Mucosa of stomach (tissue), 1 donor: ENCODE results near the gene KIAA1328.

Experiments
- H3K27me3 ChIP-seq: one replicate; pipeline ENCODE4 v1.7.0; 2013; ENCODE audit warnings: mild to moderate bottlenecking, low read length; ENCODE audit not compliant: control insufficient read depth, insufficient read depth
- H3K36me3 ChIP-seq: one replicate; pipeline ENCODE4 v1.7.0; 2013; ENCODE audit warnings: low read length; ENCODE audit not compliant: control insufficient read depth, insufficient read depth
- H3K4me1 ChIP-seq: one replicate; pipeline ENCODE4 v1.7.0; 2013; ENCODE audit warnings: mild to moderate bottlenecking, low read length; ENCODE audit not compliant: control insufficient read depth, insufficient read depth
- H3K4me3 ChIP-seq: one replicate; pipeline ENCODE4 v1.7.0; 2013; ENCODE audit warnings: low read length
- H3K9ac ChIP-seq: one replicate; pipeline ENCODE4 v1.7.0; 2013; ENCODE audit warnings: mild to moderate bottlenecking, low read length, moderate library complexity
- H3K9me3 ChIP-seq: one replicate; pipeline ENCODE4 v1.7.0; 2013; ENCODE audit warnings: mild to moderate bottlenecking, low read length, moderate library complexity; ENCODE audit not compliant: control insufficient read depth
- donor health status: Pancreatic carcinoma.

The KIAA1328 gene

DNA sequence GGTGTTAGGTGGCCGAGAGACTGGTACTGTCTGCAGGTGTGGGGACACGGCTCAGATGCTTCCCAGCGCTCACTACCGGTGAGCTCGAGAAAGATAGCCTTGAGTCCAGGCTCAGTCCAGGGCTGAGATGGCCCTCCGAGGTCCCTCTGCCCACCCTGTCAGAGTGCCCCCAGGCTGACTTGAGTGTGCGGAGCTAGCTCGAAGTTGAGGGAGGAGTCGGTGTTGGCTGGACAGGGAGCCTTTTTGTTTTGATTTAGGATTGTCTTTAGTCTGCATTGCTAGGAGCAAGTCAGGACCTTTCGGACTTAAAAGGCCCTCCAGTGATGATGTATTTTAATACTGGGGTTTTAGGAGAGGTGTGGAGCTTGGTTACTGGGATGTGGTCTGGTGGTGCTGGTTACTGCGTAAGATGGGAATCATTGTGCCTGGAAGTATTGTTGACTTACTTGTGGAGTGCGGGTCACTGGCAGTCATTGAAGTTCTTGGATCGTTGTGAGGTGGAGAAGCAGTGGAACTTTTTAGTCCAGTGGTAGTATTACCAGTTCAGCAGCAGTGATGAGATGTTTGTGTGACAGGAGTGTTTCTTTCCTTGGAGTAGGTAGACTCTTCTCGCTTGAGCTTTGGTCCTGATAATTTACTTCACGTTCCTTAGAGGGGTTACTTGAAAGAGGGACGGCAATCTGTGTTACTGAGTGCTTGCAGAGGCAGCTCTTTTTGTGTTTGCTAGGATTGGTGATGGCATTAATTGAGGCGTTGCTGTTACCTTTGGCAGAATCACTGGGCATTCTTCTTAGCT lies 633 bp downstream of the KIAA1328 start:
- H3K9ac ChIP-seq = peak overlapping the region; percentile 82
- H3K4me3 ChIP-seq = peak overlapping the region; percentile 61
- H3K27me3 ChIP-seq = no peaks in the 10 kb centered on the region
- H3K36me3 ChIP-seq = no peaks in the 10 kb centered on the region
- H3K9me3 ChIP-seq = no peaks in the 10 kb centered on the region
- H3K4me1 ChIP-seq = no peaks in the 10 kb centered on the region

DNA sequence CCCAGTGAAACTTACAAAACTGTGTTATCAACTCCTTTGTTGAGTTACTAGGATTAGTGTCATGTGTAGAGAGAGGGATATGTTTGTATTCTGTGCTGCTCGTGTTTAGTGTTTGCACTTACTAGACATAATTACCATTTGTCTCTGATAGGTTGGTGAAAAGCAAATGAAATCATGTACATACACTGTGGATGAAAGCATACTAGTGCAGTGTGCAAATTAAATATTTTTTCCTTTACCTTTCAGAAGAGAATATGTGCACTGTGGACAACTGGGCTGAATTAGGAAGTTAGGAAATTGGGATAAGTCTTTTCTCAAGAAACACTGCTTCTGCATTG lies 1.2 kb downstream of the KIAA1328 start:
- no peaks in the 10 kb centered on the region for H3K4me1 ChIP-seq
- no peak overlapping the region for H3K4me3 ChIP-seq
- H3K9me3 ChIP-seq = no peaks in the 10 kb centered on the region
- H3K36me3 ChIP-seq = no peaks in the 10 kb centered on the region
- no peaks in the 10 kb centered on the region for H3K27me3 ChIP-seq
- H3K9ac ChIP-seq = no peak overlapping the region

DNA sequence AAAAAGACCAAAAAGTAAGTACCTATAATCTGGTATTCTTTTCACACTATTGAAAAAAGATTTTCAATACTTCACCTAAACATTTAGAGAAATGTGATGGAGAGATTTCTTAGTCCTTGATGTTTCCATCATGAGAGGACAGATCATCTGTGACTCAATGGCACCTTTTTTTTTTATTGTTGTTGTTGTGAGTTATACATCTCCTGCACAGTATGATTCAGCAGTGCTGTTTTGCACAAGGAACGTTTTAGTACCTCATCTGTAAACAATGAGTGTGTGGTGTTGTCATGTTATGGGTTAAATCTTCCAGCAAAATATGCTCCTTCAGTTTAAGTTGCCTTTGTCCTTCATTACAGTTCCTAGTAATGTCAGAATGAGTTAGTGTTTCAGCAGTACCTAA lies 2.2 kb downstream of the KIAA1328 start:
- Histone ChIP-seq H3K9me3 (no peaks in the 10 kb centered on the region), H3K27me3 (no peaks in the 10 kb centered on the region), H3K4me3 (no peak overlapping the region), H3K4me1 (no peaks in the 10 kb centered on the region), H3K9ac (no peak overlapping the region), H3K36me3 (no peaks in the 10 kb centered on the region)

DNA sequence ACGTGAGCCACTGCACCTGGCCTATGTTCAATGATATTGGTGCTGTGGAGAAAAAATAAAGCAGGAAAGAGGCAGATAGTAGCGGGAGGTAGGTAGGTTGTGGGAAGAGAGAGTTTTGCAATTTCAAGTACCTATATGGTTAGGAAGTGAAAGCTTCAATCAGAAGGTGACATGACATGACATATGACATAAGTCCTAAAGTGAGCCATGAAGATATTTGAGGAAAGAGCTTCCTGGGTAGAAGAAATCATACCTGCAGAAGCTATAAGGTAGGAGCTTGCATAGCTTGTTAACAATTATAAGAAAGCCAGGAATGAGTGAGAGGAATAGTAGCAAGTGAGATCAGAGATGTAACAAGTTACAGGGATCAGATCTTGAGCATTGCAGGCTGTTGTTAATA lies 4.2 kb downstream of the KIAA1328 start:
- H3K36me3 ChIP-seq = no peaks in the 10 kb centered on the region

DNA sequence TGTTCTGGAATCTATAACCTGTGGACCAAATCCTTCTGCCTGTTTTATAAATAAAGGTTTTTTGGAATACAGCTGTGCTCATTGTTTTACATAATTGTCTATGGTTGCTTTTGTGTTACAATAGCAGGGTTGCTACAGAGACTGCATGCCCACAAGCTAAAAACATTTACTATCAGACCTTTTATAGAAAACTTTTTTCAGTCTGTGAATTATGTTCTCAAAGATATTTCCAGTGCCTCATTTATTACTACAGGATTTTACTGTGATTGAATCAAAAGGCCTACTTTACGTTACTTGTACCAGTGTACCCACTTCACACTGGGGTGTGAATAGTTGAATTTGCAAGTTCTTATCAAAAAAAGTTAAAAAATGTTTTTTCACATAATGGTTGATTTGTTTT lies 7.0 kb downstream of the KIAA1328 start:
- Histone ChIP-seq H3K36me3 (no peaks in the 10 kb centered on the region), H3K27me3 (no peaks in the 10 kb centered on the region), H3K9ac (no peak overlapping the region), H3K4me1 (no peaks in the 10 kb centered on the region), H3K4me3 (no peak overlapping the region), H3K9me3 (no peaks in the 10 kb centered on the region)

More for the DNA sequence above, 4.2 kb downstream of the KIAA1328 start:
- H3K27me3 ChIP-seq = no peaks in the 10 kb centered on the region
- no peaks in the 10 kb centered on the region for H3K4me1 ChIP-seq
- H3K9ac ChIP-seq = no peak overlapping the region
- H3K4me3 ChIP-seq = no peak overlapping the region
- H3K9me3 ChIP-seq = no peaks in the 10 kb centered on the region

DNA sequence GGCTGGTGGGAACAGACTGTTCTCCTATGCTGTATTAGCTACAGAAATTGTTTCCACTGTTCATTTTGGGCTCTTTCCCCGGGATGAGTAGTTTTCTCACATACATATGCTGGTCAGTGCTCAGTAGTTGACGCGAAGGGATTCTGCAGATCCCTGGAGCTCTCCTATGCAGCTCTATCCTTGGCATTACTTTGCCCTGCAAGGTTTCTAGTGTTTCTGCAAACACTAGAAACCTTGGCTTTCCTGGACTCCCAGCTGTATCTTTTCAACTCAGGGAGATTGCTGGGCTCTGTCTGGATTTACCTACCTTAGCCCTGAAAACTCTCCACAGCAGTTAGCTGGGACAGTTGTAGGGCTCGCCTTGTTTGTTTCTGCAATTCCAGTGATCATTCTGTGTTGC lies 10.9 kb downstream of the KIAA1328 start:
- Histone ChIP-seq H3K9me3 (no peaks in the 10 kb centered on the region), H3K4me3 (no peak overlapping the region), H3K4me1 (no peaks in the 10 kb centered on the region), H3K27me3 (no peaks in the 10 kb centered on the region), H3K36me3 (no peaks in the 10 kb centered on the region), H3K9ac (no peak overlapping the region)

DNA sequence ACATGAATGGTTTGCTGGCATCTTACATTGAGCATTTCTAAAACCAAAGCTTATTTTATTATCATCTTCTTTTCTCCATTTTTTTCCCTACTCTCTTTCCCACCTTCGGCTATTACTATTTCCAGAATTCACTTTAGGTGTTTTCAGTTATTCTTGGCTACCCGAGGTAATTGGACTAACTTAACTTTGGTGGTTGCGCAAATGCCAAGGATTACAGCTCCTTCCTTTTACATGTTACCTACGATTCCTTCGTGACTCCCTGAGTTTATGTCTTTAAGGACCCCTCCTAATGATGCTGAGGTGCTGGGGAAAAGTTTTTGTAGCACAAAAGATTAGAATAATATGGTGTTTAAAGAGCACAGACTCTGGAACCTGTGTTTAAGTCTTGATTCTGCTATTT lies 14.3 kb downstream of the KIAA1328 start:
- H3K4me3 ChIP-seq = no peak overlapping the region
- H3K9ac ChIP-seq = no peak overlapping the region
- H3K9me3 ChIP-seq = no peaks in the 10 kb centered on the region
- H3K36me3 ChIP-seq = no peaks in the 10 kb centered on the region
- H3K27me3 ChIP-seq = no peaks in the 10 kb centered on the region
- H3K4me1 ChIP-seq = no peaks in the 10 kb centered on the region

DNA sequence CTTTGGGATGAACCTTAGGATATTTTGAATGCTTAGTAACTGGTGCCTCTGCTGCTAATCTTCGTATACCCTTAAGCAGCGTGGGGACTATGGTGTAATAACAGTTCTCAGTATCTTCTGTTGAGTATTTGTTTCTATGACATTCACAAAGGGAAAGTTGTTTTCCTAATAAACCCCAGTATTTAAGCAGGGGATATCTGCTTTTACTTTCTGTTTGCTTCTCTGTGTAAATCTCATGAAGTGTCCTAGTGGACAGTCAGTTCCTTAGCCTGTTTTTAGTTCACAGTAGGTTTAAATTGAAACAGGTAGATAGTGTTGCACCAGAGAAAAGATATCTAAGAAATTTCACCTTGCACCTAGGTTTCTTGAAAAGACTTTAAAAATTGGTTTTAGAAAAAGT lies 14.9 kb downstream of the KIAA1328 start:
- H3K27me3 ChIP-seq = no peaks in the 10 kb centered on the region
- no peak overlapping the region for H3K4me3 ChIP-seq
- no peaks in the 10 kb centered on the region for H3K4me1 ChIP-seq

DNA sequence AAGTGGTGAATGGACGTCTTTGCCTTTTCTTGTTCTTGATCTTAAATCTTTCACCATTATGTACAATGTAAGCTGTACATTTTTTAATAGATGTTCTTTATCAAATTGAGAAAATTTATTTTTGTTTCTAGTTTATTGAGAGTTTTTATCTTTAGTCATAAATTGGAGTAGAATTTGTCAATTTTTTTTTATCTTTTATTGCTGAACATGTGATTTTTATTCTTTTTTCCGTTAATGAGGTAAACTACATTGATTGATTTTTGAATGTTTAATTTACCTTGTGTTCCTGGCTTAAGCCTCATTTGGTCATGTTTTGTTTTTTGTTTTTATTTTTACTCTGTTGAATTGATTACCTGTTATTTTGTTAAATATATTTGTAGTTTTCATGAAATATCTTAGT lies 19.7 kb downstream of the KIAA1328 start:
- no peaks in the 10 kb centered on the region for H3K36me3 ChIP-seq
- no peak overlapping the region for H3K4me3 ChIP-seq
- H3K9ac ChIP-seq = no peak overlapping the region
- H3K9me3 ChIP-seq = no peaks in the 10 kb centered on the region
- no peaks in the 10 kb centered on the region for H3K4me1 ChIP-seq
- H3K27me3 ChIP-seq = no peaks in the 10 kb centered on the region

More for the DNA sequence above, 14.9 kb downstream of the KIAA1328 start:
- Histone ChIP-seq H3K9ac (no peak overlapping the region), H3K9me3 (no peaks in the 10 kb centered on the region), H3K36me3 (no peaks in the 10 kb centered on the region)

DNA sequence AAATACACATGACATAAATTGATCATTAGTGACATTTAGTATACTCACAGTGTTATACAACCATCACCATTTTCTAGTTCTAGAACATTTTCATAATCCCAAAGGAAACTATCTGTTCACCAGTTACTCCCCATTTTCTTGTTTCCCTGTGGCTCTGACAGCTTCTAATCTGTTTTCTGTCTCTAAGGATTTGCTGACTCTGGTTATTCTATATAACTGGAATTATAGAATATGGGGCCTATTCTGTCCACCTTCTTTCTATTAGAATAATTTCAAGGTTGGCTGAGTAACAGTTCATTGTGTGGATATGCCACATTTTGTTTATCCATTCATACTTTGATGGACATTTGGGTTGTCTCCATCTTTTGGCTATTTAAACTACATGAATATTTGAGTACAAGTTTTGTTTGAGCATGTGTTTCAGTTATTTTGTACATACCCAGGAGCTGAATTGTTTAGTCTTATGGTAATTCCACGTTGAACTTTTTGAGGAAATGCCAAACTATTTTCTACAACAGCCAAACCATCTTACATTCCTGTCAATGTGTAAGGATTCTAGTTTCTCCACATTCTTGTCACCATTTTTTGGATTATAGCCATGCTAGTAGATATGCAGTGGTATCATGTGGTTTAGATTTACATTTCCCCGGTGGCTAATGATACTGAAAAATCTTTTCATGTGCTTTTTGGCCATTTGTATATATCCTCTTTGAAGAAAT lies 20.5 kb downstream of the KIAA1328 start:
- H3K36me3 ChIP-seq = no peaks in the 10 kb centered on the region
- no peaks in the 10 kb centered on the region for H3K9me3 ChIP-seq
- no peaks in the 10 kb centered on the region for H3K4me1 ChIP-seq
- H3K4me3 ChIP-seq = no peak overlapping the region
- H3K27me3 ChIP-seq = no peaks in the 10 kb centered on the region
- H3K9ac ChIP-seq = no peak overlapping the region

DNA sequence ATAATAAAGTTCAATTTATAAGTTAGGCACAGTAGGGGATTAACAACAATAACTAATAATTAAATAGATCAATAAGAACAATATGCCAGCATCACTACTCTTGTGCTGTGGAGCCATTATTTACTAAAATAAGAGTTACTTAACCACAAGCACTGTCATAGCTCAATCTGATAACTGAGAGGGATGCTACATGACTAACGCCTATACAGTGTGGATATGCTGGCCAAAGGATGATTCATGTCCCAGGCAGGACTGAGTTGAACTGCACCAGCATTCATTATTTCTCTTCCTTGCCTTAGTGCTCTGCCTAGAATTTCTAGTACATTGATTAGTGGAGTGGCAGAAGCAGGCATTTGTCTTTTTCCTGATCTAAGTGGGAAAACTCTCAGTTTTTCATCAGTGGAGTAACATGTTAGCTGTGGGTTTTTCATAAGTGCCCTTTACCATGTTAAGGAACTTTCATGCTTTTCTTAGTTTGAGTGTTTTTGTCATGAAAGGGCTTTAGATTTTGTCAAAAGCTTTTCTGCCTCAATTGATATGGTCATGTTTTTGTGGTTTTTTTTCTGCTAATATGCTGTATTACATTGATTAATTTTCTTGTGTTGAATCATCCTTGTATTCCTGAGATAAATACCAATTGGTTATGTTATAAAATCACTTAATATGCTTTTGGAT lies 21.7 kb downstream of the KIAA1328 start:
- H3K4me3 ChIP-seq = no peak overlapping the region
- no peaks in the 10 kb centered on the region for H3K27me3 ChIP-seq
- no peaks in the 10 kb centered on the region for H3K9me3 ChIP-seq
- no peaks in the 10 kb centered on the region for H3K4me1 ChIP-seq
- H3K9ac ChIP-seq = no peak overlapping the region
- no peaks in the 10 kb centered on the region for H3K36me3 ChIP-seq

DNA sequence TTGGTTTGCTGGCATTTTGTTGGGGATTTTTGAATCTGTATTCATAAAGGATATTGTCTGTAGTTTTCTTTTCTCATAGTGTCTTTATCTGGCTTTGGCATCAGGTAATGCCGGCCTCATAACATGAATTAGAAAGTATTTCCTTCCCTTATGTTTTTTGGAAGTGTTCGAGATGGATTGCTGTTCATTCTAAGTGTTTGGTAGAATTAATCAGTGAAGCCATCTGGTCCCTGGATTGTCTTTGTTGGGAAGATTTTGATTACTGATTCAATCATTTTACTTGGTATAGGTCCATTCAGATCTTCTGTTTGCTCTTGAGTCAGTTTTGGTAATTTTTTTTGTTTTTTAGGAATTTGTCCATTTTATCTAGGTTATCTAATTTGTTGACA lies 22.3 kb downstream of the KIAA1328 start:
- no peaks in the 10 kb centered on the region for H3K4me1 ChIP-seq
- H3K9ac ChIP-seq = no peak overlapping the region
- H3K36me3 ChIP-seq = no peaks in the 10 kb centered on the region
- no peak overlapping the region for H3K4me3 ChIP-seq
- no peaks in the 10 kb centered on the region for H3K27me3 ChIP-seq
- H3K9me3 ChIP-seq = no peaks in the 10 kb centered on the region
